PFSK-1 (cell line): ENCODE results near the gene VTCN1.

Experiments
- FOXP2 ChIP-seq: optimal IDR thresholded peaks from 2 replicates; pipeline ENCODE3; 2011; ENCODE audit warnings: borderline replicate concordance, control low read depth, inconsistent platforms; ENCODE audit not compliant: insufficient read depth; ENCODE audit errors: extremely low read length, extremely low read depth
- POLR2AphosphoS5 ChIP-seq: IDR thresholded peaks from 2 replicates; pipeline ENCODE4 v1.6.1; 2012; ENCODE audit warnings: low read depth, mild to moderate bottlenecking, control low read depth, low read length, moderate library complexity
- SIN3A ChIP-seq: IDR thresholded peaks from 2 replicates; pipeline ENCODE4 v1.6.1; 2012; ENCODE audit warnings: mild to moderate bottlenecking, low read length, moderate library complexity, borderline replicate concordance; ENCODE audit not compliant: insufficient read depth
- TF ChIP-seq, protein P1 (sequence below), 2 experiments: IDR thresholded peaks; 2 replicates each; pipeline versions ENCODE4 v1.6.1 to v1.8.0; 2011 to 2012; ENCODE audit warnings: low read depth in 2 of 2, low read length in 2 of 2, control low read depth in 1 of 2, inconsistent platforms in 1 of 2, mild to moderate bottlenecking in 1 of 2, moderate library complexity in 1 of 2; ENCODE audit not compliant: insufficient read depth in 1 of 2

DNA sequence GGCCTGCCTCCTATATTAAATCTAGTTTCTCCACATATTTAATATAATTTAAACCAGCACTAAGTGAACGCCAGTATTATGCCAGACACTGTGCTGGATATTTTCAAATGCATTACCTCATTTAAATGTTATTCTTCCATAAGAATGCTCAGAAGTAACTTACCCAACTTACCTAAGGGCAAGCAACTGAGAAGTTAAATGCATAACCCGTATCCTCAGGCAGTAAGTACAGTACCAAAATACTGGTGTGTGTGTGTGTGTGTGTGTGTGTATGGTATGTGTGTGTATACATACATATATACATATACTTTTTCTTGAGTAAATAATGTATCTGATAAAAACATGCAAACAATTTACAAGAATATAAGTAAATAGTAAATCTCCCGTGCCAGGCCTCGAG, 80.2 kb downstream of the VTCN1 start:
- no peak for TF ChIP-seq SIN3A
- TF ChIP-seq FOXP2: no peak
- TF ChIP-seq, protein P1, sequence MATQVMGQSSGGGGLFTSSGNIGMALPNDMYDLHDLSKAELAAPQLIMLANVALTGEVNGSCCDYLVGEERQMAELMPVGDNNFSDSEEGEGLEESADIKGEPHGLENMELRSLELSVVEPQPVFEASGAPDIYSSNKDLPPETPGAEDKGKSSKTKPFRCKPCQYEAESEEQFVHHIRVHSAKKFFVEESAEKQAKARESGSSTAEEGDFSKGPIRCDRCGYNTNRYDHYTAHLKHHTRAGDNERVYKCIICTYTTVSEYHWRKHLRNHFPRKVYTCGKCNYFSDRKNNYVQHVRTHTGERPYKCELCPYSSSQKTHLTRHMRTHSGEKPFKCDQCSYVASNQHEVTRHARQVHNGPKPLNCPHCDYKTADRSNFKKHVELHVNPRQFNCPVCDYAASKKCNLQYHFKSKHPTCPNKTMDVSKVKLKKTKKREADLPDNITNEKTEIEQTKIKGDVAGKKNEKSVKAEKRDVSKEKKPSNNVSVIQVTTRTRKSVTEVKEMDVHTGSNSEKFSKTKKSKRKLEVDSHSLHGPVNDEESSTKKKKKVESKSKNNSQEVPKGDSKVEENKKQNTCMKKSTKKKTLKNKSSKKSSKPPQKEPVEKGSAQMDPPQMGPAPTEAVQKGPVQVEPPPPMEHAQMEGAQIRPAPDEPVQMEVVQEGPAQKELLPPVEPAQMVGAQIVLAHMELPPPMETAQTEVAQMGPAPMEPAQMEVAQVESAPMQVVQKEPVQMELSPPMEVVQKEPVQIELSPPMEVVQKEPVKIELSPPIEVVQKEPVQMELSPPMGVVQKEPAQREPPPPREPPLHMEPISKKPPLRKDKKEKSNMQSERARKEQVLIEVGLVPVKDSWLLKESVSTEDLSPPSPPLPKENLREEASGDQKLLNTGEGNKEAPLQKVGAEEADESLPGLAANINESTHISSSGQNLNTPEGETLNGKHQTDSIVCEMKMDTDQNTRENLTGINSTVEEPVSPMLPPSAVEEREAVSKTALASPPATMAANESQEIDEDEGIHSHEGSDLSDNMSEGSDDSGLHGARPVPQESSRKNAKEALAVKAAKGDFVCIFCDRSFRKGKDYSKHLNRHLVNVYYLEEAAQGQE (IDR thresholded peaks at IDR 0.05; ENCODE audit: insufficient read depth in 1 of 2, low read depth in 2 of 2, low read length in 2 of 2): no peak
- TF ChIP-seq POLR2AphosphoS5: no peak
